ENCODE data around the gene SH3BGR. TPM values are rescaled to one million over a fixed set of nuclear protein-coding genes. Genes with fewer than 3 reads are reported as not detected.

The SH3BGR gene
- total and polyA plus RNA-seq, 2 of the 8 experiments (the other 6 are each of a cell fraction or from before 2014, with no cell fraction given) = 2.1 to 5.9 TPM

- TF ChIP-seq CHD7 (IDR thresholded peaks at IDR 0.05; ENCODE audit: insufficient replicate concordance, low read length) = no peak
- peak; percentile 79 for TF ChIP-seq E2F6 (IDR thresholded peaks at IDR 0.05)
- TF ChIP-seq CEBPB (IDR thresholded peaks at IDR 0.05; ENCODE audit: low read depth, low read length) = no peak
- TF ChIP-seq KDM5A (IDR thresholded peaks at IDR 0.05; ENCODE audit: low read length) = no peak
- TF ChIP-seq TCF12 (IDR thresholded peaks at IDR 0.05; ENCODE audit: low read depth, low read length) = no peak
- no peak for TF ChIP-seq EZH2 (IDR thresholded peaks at IDR 0.05; ENCODE audit: low read depth, low read length, severe bottlenecking)
- TF ChIP-seq MAX (IDR thresholded peaks at IDR 0.05) = peak; percentile 73
- no peak for TF ChIP-seq RBBP5 (IDR thresholded peaks at IDR 0.05; ENCODE audit: borderline replicate concordance, low read depth, low read length)
- no peak for TF ChIP-seq MAFK (IDR thresholded peaks at IDR 0.05; ENCODE audit: low read depth, low read length)
Observed at GRCh38 chr21:39538453-39539042, 86.8 kb downstream of the SH3BGR start (continued).
